GM21717 (cell line): ENCODE data around the gene PDLIM1.
"Not testable (repeated sequence)": the region's sequence is repeated elsewhere in the genome, so short reads cannot be mapped to it uniquely, and the experiment has no call there.

Experiments used
- ATAC-seq: cut with Tn5 transposase; IDR thresholded peaks from one replicate; pipeline ENCODE4 v1.9.1; 2021; ENCODE audit warnings: mild to moderate bottlenecking, moderate library complexity; ENCODE audit not compliant: unreplicated experiment

Gene PDLIM1

GRCh38 chr10:95214369-95214768 lies 76.4 kb downstream of the PDLIM1 start:
- ATAC-seq, result no peak

GRCh38 chr10:95211606-95212279 lies 79.1 kb downstream of the PDLIM1 start:
- ATAC-seq, result no peak

- no peak for ATAC-seq
Measured at GRCh38 chr10:95209509-95210127, 81.2 kb downstream of the PDLIM1 start.

- ATAC-seq, result no peak
Measured at GRCh38 chr10:95208702-95209391, 82.0 kb downstream of the PDLIM1 start.

GRCh38 chr10:95202865-95203264 lies 87.9 kb downstream of the PDLIM1 start:
- ATAC-seq, result not testable (repeated sequence)

- ATAC-seq, result no peak
Measured at GRCh38 chr10:95201736-95202135, 89.1 kb downstream of the PDLIM1 start.

GRCh38 chr10:95196046-95196445 lies 94.8 kb downstream of the PDLIM1 start:
- ATAC-seq, result no peak

- ATAC-seq, result no peak
Measured at GRCh38 chr10:95193944-95194343, 96.9 kb downstream of the PDLIM1 start, which contains the start of gene ACSM6. TSS of gene ACSM6 (plus strand) at chr10:95194238. CDS start at chr10:95194486, 248 bp downstream.

- ATAC-seq, result no peak
Measured at GRCh38 chr10:95188593-95188992, 102.2 kb downstream of the PDLIM1 start.

- ATAC-seq, result no peak
Measured at GRCh38 chr10:95187617-95188016, 103.2 kb downstream of the PDLIM1 start.
